Mesodermal cell (in vitro differentiated cells): ENCODE data around the gene KIF26A.
"Not testable (repeated sequence)": the region's sequence is repeated elsewhere in the genome, so short reads cannot be mapped to it uniquely, and the experiment has no call there.

Source experiments
- H3K27ac ChIP-seq: 2 replicates; pipeline ENCODE4 v1.7.0; 2013; ENCODE audit warnings: mild to moderate bottlenecking, low read depth, low read length, moderate library complexity; ENCODE audit not compliant: severe bottlenecking
- H3K36me3 ChIP-seq: 2 replicates; pipeline ENCODE4 v1.7.1; 2013; ENCODE audit warnings: mild to moderate bottlenecking, low read length, moderate library complexity; ENCODE audit not compliant: control insufficient read depth, insufficient read depth
- H3K4me1 ChIP-seq: one replicate; pipeline ENCODE4 v1.7.1; 2013; ENCODE audit warnings: mild to moderate bottlenecking, low read length; ENCODE audit not compliant: insufficient read depth, control insufficient read depth, poor library complexity, severe bottlenecking
- H3K4me3 ChIP-seq: 2 replicates; pipeline ENCODE4 v1.7.0; 2013; ENCODE audit warnings: low read length, control low read depth, mild to moderate bottlenecking; ENCODE audit not compliant: insufficient read depth, poor library complexity, severe bottlenecking; ENCODE audit errors: extremely low read depth
- H3K9me3 ChIP-seq: 2 replicates; pipeline ENCODE4 v1.7.1; 2013; ENCODE audit warnings: mild to moderate bottlenecking, low read length, moderate library complexity; ENCODE audit not compliant: control insufficient read depth
- WGBS, 2 experiments: methylation state at CpG; one replicate each; pipeline ENCODE4 v1.1.5; 2013; ENCODE audit warnings: missing lambda C conversion rate in 2 of 2; ENCODE audit not compliant: insufficient coverage in 2 of 2; 5-methylcytosine and 5-hydroxymethylcytosine counted together

Gene KIF26A

DNA sequence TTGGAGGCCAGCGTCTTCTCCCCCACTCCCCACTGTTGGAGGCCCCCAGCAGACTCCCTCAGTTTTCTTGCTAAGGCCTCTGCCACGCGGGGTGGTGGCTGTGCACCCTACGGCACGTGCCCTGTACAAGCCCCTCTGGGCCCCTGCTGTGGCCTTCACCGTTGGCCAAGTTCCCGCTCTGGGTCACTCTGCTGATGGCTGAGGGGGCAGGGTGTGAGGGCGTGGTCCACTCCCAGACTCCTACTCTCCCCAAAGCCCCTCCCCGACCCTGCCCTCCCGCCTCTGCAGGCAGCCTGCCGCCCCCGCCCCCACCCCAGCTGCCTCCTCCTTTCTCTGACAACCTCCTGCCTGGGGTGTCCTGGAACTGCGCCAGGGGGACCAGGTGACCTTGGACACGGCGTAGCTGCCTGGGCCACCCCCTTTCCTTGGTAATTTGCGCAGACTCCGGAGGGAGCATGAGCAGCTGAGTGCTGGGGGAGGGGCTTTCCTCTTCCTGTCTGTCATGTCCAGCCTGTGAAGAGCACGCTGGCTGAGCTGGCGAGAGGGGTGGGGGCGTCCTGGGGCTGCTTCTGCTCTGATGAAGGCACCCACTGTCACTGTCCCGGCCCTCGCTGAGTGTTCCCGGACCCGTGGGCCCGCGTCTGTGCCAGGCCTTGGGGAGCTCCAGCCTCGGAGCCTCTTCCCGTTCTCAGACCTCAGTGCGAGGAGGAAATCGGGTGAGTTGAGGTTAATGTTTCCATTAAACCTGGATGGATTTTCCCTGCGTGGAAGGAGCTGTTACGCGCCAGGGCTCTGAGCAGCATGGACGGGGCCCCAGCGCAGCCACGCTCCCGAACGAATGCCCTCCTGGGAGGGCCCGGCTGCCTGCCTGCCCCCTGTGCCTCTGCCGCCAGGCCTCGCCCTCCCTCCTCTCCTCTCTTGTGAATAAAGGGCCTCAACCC is 85.0 kb downstream of the KIF26A start:
- no peaks in the 10 kb centered on the region for H3K36me3 ChIP-seq
- peak overlapping the region; percentile 72 for H3K27ac ChIP-seq
- peaks cover 7% of the 10 kb centered on the region for H3K4me1 ChIP-seq
- 66 to 75% methylated on average over 22 to 29 of the region's 41 CpGs for WGBS, 2 experiments
- H3K9me3 ChIP-seq, result peaks cover 7% of the 10 kb centered on the region
- no peak overlapping the region for H3K4me3 ChIP-seq

DNA sequence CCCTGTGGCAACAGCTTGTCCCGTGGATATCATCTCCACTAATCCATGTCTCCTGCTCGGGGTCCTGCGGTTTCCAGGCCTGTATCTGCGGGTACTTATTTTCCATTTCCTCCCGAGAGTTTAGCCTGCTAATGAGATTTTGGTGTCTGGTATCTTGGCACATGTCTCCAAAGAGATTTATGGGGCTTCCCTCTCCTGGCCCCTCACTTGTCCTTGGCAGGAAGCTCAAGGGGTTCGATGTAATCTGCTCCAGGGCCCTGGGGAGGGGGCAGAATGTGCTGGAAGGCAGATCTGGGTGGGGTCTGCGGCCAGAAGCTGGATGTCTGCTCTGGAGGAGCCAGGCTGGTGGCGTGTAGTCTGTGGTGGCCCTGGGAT is 85.7 kb downstream of the KIF26A start:
- 56 to 84% methylated on average over 2 to 5 of the region's 8 CpGs for WGBS, 2 experiments
- H3K36me3 ChIP-seq, result no peaks in the 10 kb centered on the region
- H3K27ac ChIP-seq, result peak overlapping the region; percentile 72
- no peak overlapping the region for H3K4me3 ChIP-seq
- H3K4me1 ChIP-seq, result peaks cover 7% of the 10 kb centered on the region
- peaks cover 7% of the 10 kb centered on the region for H3K9me3 ChIP-seq

DNA sequence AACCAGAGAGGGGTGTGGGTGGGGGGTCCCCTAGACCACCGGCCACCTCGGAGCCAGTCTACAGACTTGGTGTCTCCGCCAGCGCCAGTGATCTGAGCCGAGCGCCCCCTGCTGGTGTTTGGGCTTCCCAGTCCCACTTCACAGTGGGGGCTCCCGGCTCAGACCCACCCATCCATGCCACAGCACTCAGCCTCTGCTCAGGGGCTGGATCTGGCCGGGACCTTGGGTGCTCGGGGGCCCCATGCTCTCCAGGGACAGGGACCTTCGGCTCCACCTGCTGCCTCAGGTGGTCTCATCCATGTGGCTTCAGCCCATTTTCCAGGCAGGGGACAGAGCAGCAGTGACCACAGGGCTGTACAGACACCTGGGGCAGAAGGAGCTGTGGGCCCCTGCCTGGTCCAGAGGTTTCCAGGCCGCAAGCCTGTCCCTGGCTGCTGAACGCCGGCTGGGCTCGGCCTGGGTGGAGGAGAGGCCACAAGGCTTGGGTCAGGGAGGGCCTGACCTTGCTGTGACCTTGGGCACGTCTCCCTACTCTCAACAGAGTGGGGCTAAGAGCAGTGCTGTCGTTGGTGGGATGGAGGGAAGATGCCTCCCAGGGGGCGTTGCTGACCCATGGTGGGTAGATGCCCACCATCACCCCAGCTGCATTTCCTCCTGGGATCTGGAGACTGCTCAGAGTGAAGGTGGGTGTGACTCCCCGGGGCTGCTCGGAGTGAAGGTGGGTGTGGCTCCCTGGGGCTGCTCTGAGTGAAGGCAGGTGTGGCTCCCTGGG is 86.3 kb downstream of the KIF26A start:
- Histone ChIP-seq H3K9me3 (peaks cover 7% of the 10 kb centered on the region), H3K27ac (peak overlapping the region; percentile 72), H3K36me3 (no peaks in the 10 kb centered on the region), H3K4me1 (peaks cover 7% of the 10 kb centered on the region), H3K4me3 (no peak overlapping the region)
- 86 to 92% methylated on average over 11 to 15 of the region's 19 CpGs for WGBS, 2 experiments

DNA sequence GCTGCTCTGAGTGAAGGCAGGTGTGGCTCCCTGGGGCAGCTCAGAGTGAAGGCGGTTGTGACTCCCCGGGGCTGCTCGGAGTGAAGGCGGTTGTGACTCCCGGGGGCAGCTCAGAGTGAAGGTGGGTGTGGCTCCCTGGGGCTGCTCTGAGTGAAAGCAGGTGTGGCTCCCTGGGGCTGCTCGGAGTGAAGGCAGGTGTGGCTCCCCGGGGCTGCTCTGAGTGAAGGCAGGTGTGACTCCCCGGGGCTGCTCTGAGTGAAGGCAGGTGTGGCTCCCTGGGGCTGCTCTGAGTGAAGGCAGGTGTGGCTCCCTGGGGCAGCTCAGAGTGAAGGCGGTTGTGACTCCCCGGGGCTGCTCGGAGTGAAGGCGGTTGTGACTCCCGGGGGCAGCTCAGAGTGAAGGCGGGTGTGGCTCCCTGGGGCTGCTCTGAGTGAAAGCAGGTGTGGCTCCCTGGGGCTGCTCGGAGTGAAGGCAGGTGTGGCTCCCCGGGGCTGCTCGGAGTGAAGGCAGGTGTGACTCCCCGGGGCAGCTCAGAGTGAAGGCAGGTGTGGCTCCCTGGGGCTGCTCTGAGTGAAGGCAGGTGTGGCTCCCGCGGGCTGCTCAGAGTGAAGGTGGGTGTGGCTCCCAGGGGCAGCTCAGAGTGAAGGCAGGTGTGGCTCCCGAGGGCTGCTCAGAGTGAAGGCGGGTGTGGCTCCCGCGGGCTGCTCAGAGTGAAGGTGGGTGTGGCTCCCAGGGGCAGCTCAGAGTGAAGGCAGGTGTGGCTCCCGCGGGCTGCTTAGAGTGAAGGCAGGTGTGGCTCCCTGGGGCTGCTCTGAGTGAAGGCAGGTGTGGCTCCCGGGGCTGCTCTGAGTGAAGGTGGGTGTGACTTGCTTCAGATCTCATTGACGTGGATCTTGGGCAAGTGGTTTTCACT is 87.1 kb downstream of the KIF26A start:
- not testable (repeated sequence) for H3K4me3 ChIP-seq

DNA sequence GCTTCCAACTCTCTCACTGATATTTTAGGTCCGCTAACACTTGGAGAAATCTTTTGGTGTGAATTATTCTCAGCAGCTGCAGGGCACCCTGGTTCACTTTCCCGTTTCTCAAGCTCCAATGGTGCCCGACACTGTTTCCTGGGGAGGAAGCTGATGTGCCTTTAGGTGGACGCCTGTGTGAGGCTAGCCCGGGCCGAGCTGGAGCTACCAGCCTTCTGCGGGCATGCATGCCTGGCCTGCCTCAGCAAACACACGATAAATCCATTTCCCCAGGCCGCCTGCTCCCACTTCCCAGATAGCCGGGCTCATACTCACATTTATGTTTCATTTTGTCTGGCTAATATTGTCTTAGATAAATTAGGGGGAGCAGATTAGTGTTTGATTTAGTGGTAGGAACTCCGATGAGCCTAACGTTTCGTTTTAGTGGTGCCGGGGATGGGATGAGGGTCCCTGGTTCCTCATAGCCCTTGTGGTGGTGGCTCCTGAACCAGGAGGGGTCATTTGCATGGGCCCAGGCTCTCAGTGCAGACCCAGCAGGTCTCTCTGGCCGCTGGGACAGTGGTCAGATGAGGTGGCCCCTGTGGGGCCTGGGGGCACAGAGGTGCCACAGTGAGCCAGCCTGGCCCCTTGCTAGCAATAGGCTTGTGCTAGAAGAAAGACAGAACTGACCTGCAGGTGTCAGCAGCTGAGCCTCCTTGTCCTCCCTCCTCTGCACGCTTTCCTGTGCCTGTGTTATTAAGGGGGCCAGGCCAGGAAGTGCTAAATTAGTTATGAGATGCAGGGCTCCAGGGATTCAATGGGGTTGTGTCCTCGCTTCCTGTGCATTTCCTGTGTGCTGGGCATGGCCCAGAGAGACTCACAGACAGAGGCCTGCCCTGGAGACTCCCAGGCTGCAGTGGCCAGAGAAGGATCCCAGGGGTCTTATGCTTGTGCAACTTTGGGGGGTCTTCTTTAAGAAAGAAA is 88.3 kb downstream of the KIF26A start:
- no peak overlapping the region for H3K4me3 ChIP-seq
- peaks cover 8% of the 10 kb centered on the region for H3K9me3 ChIP-seq
- H3K36me3 ChIP-seq, result no peaks in the 10 kb centered on the region
- 88 to 95% methylated on average over 11 to 14 of the region's 17 CpGs for WGBS, 2 experiments
- peaks cover 7% of the 10 kb centered on the region for H3K4me1 ChIP-seq
- H3K27ac ChIP-seq, result no peak overlapping the region

More for the DNA sequence above, 87.1 kb downstream of the KIF26A start:
- H3K4me1 ChIP-seq, H3K27ac ChIP-seq, H3K9me3 ChIP-seq, H3K36me3 ChIP-seq: not testable (repeated sequence)
- 66 to 70% methylated on average over 8 to 10 of the region's 28 CpGs for WGBS, 2 experiments

DNA sequence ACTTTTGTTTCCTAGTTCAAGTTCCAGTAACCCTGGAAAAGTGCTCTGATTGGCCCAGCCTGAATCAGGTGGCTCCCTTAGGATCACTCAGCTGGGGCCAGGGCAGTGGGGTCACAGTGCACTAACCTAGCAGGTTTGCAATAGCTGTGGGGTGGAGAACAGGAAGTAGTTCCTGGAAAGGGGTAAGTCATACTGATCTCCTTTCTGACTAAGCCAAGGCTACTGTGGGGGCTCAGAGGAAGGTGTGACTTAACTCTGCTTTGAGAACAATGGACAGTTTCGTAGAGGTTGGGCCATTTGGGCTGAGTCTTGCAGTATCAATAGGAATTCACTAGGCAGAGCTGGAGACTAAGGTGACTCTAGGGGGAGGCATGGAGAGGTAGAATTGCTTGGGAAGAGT is 89.4 kb downstream of the KIF26A start:
- no peak overlapping the region for H3K27ac ChIP-seq
- 86 to 90% methylated on average over 1 of the region's 1 CpG for whole genome bisulfite sequencing, 2 experiments
- H3K36me3 ChIP-seq, result no peaks in the 10 kb centered on the region
- H3K4me1 ChIP-seq, result peaks cover 7% of the 10 kb centered on the region
- H3K4me3 ChIP-seq, result no peak overlapping the region
- peaks cover 18% of the 10 kb centered on the region for H3K9me3 ChIP-seq

DNA sequence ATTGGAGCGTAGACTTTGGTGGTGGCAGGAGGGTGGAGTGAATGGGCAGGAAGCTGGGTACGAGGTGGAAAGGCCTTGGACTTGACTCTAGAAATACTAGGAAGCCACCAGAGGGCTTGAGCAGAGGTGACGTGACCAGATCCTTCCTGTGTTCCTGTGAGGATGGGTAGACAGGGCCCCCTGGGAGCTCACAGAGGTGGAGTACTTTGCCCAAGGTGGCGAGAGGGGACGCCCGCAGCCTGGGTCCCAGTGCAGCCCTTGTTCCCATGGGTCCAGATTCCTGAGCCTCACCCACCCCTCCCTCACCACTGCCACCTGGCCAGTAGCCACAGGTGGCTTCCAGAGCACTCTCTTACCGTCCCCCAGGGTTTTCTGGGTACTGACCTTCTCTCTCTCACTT is 89.8 kb downstream of the KIF26A start:
- 97 to 100% methylated on average over 2 to 3 of the region's 7 CpGs for WGBS, 2 experiments
- H3K4me3 ChIP-seq, result no peak overlapping the region
- no peak overlapping the region for H3K27ac ChIP-seq
- no peaks in the 10 kb centered on the region for H3K36me3 ChIP-seq
- peaks cover 7% of the 10 kb centered on the region for H3K4me1 ChIP-seq
- peaks cover 19% of the 10 kb centered on the region for H3K9me3 ChIP-seq

DNA sequence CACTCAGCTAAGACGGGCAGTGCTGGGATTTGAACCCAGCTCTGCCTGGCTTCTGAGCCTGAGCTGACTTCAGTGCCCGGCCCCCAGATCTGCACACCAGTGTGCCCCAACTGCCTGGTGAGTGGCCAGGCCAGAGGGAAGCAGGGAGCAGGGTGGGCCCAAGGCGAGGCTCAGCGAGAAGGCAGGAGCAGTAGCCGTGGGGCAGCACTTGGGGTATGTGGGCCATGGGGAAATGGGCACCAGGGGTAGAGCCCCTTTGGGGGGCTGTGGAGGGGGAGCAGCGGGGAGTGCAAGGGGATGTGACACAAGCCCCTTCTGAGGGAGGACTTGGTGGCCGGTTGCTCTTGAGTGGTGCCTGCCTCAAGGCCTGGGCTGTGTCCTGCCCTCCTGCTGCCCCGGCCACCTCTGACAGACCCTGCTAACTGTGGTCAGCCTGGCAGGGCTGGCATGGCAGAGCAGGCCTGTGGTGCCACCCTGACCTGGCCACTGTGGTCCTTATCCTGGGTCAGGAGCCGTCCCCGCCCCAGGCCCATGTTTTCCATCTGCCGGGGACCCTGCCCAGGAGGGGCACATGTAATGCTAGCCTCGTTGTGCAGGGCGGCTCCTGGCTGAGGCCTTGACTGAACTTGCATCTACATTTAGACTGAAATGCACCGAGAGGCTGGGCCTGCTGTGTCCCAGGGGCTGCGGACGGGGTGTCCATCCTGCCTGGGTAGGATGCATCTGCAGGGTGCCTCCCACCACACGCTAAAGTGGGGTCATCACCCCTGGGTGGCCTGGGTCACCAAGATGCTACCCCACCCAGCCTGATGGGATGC is 90.5 kb downstream of the KIF26A start:
- H3K4me1 ChIP-seq, result peaks cover 2% of the 10 kb centered on the region
- no peaks in the 10 kb centered on the region for H3K36me3 ChIP-seq
- H3K9me3 ChIP-seq, result peaks cover 19% of the 10 kb centered on the region
- no peak overlapping the region for H3K27ac ChIP-seq
- H3K4me3 ChIP-seq, result no peak overlapping the region
- 86 to 90% methylated on average over 13 to 16 of the region's 17 CpGs for WGBS, 2 experiments

DNA sequence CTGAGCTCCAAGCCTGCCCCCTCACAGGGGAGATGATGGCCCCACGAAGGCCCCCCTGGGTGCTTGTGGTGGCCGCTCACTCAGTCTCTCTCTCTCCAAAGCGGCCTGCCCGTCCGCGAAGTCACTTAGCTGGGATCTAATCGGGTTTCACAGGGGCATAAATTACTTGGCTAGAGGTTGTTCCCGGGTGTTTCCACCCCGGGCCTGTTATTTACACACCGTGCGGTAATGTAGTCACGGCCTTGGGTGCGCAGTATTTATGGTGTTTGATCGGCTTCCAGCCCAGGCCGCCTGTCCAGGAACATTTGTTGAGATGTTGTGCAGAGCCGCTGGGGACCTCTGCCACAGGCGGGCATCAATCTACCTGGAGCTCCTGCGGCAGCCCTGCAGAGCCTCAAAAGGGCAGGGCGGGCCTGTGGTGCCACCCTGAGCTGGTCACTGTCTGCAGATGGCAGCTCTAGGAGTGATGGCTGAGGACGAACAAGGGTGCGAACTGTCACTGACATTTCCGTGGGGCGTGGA is 91.2 kb downstream of the KIF26A start:
- 93 to 94% methylated on average over 22 to 23 of the region's 23 CpGs for WGBS, 2 experiments
- H3K36me3 ChIP-seq, result no peaks in the 10 kb centered on the region
- no peak overlapping the region for H3K27ac ChIP-seq
- no peaks in the 10 kb centered on the region for H3K4me1 ChIP-seq
- peaks cover 23% of the 10 kb centered on the region for H3K9me3 ChIP-seq
- no peak overlapping the region for H3K4me3 ChIP-seq
